HCEC 1CT (cell line): ENCODE results near the gene SLC9B2.

Source experiments
- DNase-seq: peaks from one replicate; pipeline ENCODE4 v3.0.0-alpha.2; 2017

Gene SLC9B2, protein sequence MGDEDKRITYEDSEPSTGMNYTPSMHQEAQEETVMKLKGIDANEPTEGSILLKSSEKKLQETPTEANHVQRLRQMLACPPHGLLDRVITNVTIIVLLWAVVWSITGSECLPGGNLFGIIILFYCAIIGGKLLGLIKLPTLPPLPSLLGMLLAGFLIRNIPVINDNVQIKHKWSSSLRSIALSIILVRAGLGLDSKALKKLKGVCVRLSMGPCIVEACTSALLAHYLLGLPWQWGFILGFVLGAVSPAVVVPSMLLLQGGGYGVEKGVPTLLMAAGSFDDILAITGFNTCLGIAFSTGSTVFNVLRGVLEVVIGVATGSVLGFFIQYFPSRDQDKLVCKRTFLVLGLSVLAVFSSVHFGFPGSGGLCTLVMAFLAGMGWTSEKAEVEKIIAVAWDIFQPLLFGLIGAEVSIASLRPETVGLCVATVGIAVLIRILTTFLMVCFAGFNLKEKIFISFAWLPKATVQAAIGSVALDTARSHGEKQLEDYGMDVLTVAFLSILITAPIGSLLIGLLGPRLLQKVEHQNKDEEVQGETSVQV

DNA sequence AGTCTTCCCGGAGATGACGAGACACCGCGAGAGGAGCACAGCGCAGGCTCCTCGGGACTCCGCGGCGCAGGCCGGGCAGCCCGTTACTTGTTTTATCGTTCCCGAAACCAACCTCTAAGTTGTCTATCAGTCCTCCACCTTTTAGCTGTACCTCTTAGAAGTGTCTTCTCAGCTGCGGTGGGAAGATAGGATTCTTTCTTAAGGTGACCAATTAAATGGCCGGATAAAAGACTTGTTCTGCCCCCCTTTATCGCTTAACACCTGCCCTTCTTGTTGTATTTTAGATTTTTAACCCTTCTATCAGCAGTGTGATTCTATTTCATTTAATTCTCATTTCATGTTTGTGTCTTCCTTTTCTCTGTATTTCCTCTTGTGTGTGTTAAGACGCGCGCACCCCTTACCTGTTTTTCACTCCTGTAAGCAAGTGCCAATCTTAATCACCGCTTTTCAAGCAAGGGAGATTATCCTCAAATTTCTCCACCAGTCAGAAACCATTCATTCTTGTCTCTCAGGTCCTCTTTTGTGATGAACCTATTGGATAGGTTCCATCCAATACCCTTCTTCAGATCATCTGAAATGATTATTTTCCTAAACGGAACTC is at the start of gene SLC9B2:
Gene SLC9B2 (minus strand): TSS at position 15 of the 601 bp plus-strand sequence. CDS start 9,211 bp downstream, outside the sequence.
- no peak for DNase-seq

- no peak for DNase-seq
Observed at GRCh38 chr4:103126126-103126525, 49.6 kb upstream of the SLC9B2 start.

- no peak for DNase-seq
Observed at GRCh38 chr4:103123114-103123513, 46.6 kb upstream of the SLC9B2 start.

DNA sequence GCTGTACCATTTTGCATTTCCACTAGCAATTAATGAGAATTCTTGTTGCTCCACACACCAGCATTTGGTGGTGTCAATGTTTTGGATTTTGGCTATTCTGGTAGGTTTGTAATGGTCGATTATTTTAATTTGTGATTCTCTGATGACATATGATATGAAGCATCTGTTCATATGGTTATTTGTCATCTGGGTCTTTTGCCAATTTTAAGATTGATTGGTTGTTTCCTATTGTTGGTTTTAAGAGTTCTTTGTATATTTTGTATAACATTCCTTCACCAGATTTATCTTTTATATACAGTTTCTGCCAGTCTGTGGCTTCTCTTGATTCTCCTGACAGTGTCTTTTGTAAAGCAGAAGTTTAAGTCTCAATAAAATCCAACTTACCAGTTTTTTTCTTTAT is 41.6 kb upstream of the SLC9B2 start:
- peak; percentile 23 for DNase-seq

- DNase-seq: no peak
Observed at GRCh38 chr4:103111598-103111997, 35.0 kb upstream of the SLC9B2 start.

DNA sequence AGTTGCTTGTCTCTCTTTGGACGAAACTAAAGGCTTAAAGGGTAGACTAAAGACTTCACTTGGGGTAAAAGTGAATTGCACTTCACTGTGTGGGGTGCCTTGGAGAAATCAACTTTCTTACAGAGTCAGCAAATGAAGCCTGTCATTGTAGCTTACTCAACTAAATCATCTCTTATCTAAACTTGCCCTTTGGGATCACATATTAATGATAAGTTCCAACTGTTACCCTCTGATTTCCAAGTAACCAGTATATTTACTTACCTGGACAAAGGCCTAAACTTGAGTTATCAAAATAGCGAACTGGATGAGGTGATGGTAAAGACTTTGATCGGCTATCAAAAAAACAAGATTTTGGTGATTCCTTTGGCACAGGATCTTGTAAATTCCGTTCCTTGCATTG is 32.0 kb upstream of the SLC9B2 start:
- no peak for DNase-seq

GRCh38 chr4:103105558-103106356 is 29.2 kb upstream of the SLC9B2 start:
- peak; percentile 20 for DNase-seq

DNA sequence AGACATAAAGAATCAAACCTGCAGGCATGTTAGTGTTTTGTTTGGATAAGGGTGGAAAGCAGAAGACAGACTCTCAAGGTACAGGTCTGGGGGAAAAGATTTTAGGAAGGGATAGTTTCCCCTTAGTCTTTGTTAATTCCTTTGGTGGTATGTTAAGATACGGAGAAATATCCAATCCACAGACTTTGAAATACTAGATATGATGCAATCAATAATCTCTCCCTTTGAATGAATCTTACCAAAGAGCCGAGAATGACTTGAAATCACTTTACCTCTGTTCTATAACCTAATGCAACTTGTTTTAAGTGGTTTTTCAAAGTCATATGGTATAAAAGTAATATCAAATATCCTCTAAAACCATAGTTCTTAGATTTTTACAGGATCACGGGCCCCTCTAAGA is 28.3 kb upstream of the SLC9B2 start:
- DNase-seq: no peak

GRCh38 chr4:103100691-103101090 is 24.1 kb upstream of the SLC9B2 start:
- no peak for DNase-seq

DNA sequence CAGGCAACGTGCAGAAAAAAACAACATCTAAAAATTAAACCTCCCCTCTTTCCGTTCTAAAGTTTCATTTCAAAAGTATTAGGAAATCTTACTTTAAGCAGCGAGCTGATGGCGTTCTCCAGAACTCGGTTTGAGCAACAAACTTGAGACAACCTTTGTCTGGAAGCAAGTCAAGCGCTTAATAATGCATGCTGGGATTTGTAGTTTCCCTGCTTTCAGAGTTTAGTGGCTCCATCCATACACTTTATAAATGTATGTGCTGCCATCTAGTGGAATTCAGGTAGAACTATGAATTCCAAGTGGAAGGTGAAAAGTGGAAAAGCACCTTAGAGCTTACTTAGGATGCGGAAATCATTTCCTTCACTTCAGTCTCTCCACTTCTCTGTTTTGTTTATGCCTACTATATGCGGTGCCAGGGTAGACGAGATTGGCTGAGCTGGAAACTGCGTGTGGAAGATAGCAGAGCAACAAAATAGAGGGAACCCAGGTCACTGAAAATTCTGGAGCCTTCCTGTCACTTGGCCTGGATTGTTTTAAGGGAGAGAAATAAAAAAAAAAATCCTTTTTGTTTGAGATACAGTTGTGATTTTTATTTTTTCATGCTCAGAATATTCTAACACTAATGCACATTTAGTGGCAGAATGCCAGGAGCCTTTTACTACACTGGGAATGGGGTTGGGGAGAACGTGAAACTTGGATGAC is 23.3 kb upstream of the SLC9B2 start, which contains the start of gene BDH2:
Gene BDH2 (minus strand): TSS at position 144 of the 702 bp plus-strand sequence. CDS start 3,580 bp downstream, outside the sequence.
- DNase-seq: peak; percentile 85

DNA sequence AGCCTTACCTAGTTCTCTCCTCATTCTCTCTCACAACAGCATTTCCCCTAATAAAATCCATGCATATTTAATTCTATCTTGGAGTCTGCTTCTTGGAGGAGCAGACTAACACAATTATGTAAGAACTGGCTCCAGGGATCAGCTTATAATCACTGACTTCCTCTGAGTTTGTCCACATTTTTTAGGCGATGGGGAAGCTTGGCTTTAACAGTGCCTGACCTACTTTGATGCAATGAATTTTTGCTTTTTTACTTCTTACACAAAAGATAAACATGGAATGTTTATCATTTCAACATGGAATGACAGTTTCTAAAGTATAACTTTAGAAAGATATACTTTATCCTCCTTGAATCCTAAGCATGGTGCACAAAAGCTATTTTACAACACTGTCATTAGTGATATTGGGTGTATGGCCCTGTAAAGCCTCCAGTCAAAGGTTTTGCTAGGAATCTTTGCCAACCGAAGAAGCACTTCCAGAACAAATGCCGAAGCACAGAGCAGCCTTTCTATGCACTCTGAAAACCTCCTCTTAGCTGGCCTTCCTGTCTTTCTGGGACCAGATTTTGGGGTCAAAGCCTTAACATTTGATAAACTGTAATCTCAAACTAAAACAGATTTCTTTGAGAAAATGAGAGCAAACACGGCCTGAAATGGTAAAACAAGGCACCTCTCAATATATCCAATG is 22.3 kb upstream of the SLC9B2 start:
- DNase-seq: no peak

DNA sequence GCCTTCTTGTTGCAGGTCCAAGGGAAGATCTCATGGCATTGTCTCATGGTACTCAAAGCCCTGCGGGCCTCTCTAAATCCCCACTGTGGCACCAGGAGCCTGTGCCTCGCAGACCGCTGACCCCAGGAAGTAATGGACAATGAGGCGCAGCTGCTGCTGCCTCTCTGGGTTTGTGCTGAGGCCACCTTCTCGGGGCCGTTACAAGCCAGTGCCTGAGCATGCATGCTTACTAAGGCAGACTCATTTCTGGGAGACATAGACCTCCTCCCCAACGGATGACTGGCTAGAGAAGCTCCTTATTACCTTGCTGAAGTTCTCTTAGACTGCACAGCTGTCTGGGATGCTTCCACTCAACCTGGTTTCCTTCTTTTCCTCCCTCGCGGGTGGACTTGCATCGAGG is 21.8 kb upstream of the SLC9B2 start:
- no peak for DNase-seq

DNA sequence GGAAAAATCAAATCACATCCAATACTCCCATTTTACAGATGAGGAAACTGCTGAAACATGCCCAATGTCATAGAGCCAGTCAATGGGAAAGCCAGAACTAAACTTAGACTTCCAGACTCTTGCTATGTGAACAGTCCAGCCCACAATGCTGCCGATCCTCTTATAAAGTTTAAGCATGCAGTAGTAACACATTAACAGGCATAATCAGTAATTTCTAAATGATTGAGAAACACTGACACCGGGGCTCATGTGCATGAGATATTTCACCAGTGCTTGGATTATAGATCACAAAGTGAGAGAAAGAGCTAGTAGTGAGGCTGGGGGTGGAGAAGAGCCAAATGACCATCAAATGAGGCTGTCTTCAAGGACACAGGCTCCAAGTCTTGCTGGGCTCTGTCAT is 20.6 kb upstream of the SLC9B2 start:
- no peak for DNase-seq

- no peak for DNase-seq
Observed at GRCh38 chr4:103095080-103095479, 18.5 kb upstream of the SLC9B2 start.

DNA sequence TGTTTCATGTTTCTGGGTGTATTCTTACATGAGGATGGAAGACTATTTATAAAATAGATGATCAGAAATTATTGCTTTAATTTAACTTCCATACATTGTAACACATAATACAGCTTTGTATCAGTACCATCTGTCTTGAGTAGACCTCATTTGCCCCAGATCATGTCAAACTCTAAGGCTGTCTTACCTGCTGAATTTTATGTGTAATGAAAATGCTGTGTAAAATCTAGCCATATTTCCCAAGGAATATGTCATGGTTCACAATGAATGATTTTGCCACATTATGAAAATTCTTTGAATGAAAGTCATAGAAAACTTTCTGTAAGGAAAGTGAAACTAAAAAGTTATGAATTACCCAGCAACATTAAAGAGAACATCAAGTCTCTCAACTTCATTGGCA is 15.7 kb upstream of the SLC9B2 start:
- DNase-seq: no peak

- DNase-seq: peak; percentile 54
Observed at GRCh38 chr4:103091601-103092223, 15.2 kb upstream of the SLC9B2 start.

- no peak for DNase-seq
Observed at GRCh38 chr4:103089481-103089880, 12.9 kb upstream of the SLC9B2 start.

- no peak for DNase-seq
Observed at GRCh38 chr4:103086551-103086950, 10.0 kb upstream of the SLC9B2 start.

DNA sequence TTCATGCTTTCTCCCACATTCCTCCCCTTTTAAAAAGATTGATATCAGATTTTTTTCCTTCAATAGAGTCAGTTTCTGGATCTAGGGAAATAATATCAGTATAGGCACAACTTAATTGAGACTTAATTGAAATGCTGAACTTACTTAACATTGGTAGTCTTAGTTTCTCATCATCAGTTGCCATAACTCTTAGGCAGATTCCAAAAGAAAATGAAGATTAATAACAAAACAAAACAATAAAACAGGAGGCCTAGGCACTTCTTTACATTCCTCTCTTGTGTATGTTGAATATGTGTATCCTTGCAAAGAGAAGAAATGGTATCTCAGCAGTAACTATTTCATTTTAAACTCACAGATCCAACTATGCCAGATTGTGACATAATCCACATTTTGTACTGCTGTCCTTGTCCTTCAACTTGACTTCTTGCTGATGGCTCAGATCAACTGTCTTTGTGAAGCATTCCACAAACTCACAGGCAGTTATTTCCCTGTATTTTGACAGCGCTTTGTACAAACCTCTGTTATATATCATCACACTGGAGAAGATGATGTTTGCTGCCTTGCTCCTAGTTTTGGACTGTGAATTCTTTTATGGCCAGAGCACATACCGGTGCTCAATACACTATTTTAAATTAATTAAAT is 9.1 kb upstream of the SLC9B2 start:
- no peak for DNase-seq

- no peak for DNase-seq
Observed at GRCh38 chr4:103079621-103080020, 3.1 kb upstream of the SLC9B2 start.
